Upper lobe of left lung (tissue), 4 donors: ENCODE measurements around the gene PLEKHA1.

Experiments
- CTCF ChIP-seq, 6 experiments: fragments of 450-650 bp in 4 of 6; fragments of 200-600 bp in 2 of 6; sonication (generic) in 2 of 6; IDR thresholded peaks; one replicate each; pipeline ENCODE4 v1.5.1; 2016 to 2019; ENCODE audit warnings: antibody characterized with exemption in 6 of 6
- POLR2AphosphoS5 ChIP-seq, 2 donors: sonication (generic); formaldehyde crosslinking; IDR thresholded peaks; one replicate each; pipeline ENCODE4 v1.5.1; 2017; ENCODE audit warnings: antibody characterized with exemption in 2 of 2

GRCh38 chr10:122464586-122464985 is 90.1 kb downstream of the PLEKHA1 start:
- no peak for TF ChIP-seq CTCF (IDR thresholded peaks at IDR 0.05)
- TF ChIP-seq POLR2AphosphoS5 (IDR thresholded peaks at IDR 0.05): no peak
